ENCODE measurements around the gene NCAM1. TPM values are rescaled to one million over a fixed set of nuclear protein-coding genes. Genes with fewer than 3 reads are reported as not detected.

Gene NCAM1
- total and polyA plus RNA-seq, 2 of the 13 experiments (the other 11 are each of a cell fraction or from before 2014, with no cell fraction given) = 0.05 TPM; not detected in 1

DNA sequence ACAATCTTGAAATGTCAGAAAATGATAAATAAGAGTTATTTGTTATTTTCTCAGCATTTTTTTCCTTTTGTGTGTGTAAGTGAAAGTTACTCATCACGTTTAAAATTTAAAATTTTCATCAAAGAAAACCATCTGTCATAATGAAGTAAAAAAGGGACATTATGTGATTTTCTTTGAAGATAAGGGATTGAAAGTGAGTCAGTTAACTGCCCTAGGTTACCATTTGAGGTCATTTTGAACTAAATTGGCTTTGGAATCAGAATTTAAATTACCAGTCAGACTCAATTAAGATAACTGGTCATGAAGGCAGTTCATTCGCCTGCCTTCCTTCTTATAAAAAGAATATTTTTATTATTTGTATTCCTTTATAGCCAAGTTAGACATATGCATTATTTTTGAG is 14.3 kb downstream of the NCAM1 start:
- Histone ChIP-seq H3K9me3 (ENCODE audit: low read length) (no peaks in the 10 kb centered on the region), H3K36me3 (replicated peaks in 1 of 2; ENCODE audit: control insufficient read depth in 1 of 2, insufficient read depth in 2 of 2, low read length in 2 of 2) (no peaks in the 10 kb centered on the region), H3K4me1 (ENCODE audit: insufficient read depth, low read length) (no peaks in the 10 kb centered on the region), H3K27me3 (ENCODE audit: control insufficient read depth in 1 of 2, insufficient read depth in 2 of 2, low read length in 2 of 2) (peaks cover 0 to 8% of the 10 kb centered on the region in 2 experiments; a peak in 3 of 5 replicates), H3K27ac (ENCODE audit: extremely low read length, insufficient read depth, low read length) (no peak overlapping the region), H2AFZ (ENCODE audit: low read length) (no peak overlapping the region), H3K4me2 (ENCODE audit: low read depth, low read length) (no peak overlapping the region), H3K9ac (ENCODE audit: insufficient read depth, low read depth, low read length) (no peak overlapping the region), H3K4me3 (replicated peaks in 1 of 3; ENCODE audit: insufficient read depth in 1 of 3, low read depth in 2 of 3, low read length in 3 of 3) (no peak overlapping the region), H4K20me1 (ENCODE audit: insufficient read depth, low read length) (no peaks in the 10 kb centered on the region), H3K79me2 (ENCODE audit: insufficient read depth, low read length) (no peaks in the 10 kb centered on the region)
- CTCF ChIA-PET (ENCODE audit: low intra/inter-chr PET ratio, low total read pairs) = no interaction called here
- intact Hi-C loops (cut with micrococcal nuclease; ENCODE audit: unreplicated experiment) = no loop called here
- ATAC-seq = no peak
- POLR2A ChIA-PET = no interaction called here
- BruUV-seq (replicated peaks) = no TSS peak
- in situ Hi-C loops (cut with HindIII; ENCODE audit: extremely low pct_ligation_motif_present, low pct_unique_long_range_greater_than_20kb) = no loop called here
- no peak for FAIRE-seq
- TF ChIP-seq DBP (CRISPR knock-in tag; IDR thresholded peaks at IDR 0.05; ENCODE audit: not compliant biosample characterization) (no peak), ZNF670 (CRISPR knock-in tag; IDR thresholded peaks at IDR 0.05; ENCODE audit: borderline replicate concordance) (no peak)
- TF ChIP-seq, protein P1, sequence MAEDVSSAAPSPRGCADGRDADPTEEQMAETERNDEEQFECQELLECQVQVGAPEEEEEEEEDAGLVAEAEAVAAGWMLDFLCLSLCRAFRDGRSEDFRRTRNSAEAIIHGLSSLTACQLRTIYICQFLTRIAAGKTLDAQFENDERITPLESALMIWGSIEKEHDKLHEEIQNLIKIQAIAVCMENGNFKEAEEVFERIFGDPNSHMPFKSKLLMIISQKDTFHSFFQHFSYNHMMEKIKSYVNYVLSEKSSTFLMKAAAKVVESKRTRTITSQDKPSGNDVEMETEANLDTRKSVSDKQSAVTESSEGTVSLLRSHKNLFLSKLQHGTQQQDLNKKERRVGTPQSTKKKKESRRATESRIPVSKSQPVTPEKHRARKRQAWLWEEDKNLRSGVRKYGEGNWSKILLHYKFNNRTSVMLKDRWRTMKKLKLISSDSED (CRISPR knock-in tag; IDR thresholded peaks at IDR 0.05) = no peak
- no peak for DNase-seq (ENCODE audit: low spot score)
- 2% methylated on average over 2 of the region's 2 CpGs for WGBS (ENCODE audit: low lambda C conversion rate)

DNA sequence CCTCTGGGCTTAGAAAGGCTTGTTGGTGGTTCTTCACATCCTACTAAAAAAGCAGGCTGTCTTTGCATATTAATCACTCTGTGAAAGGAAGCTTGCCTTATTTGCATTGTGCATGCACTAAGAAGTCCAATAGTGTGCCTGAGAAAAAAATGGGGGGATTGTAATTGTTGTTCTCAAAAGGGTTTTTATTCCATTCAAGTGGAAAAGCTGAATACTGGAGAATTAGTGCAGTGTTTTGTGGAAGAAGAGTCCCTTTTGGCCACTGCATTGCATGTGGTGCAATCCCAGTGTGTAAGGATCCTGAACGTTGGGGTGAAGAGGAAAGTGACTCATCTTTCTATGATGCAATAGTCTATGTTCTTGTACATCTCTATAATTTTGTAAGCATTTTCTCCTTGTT is 16.5 kb downstream of the NCAM1 start:
- in situ Hi-C loops (cut with HindIII; ENCODE audit: extremely low pct_ligation_motif_present, low pct_unique_long_range_greater_than_20kb) (no loop called here), intact Hi-C loops (cut with micrococcal nuclease; ENCODE audit: unreplicated experiment) (no loop called here)
- Histone ChIP-seq H3K27me3 (ENCODE audit: control insufficient read depth in 1 of 2, insufficient read depth in 2 of 2, low read length in 2 of 2) (no peaks in the 10 kb centered on the region; a peak in 1 of 5 replicates), H3K36me3 (replicated peaks in 1 of 2; ENCODE audit: control insufficient read depth in 1 of 2, insufficient read depth in 2 of 2, low read length in 2 of 2) (no peaks in the 10 kb centered on the region), H3K27ac (ENCODE audit: extremely low read length, insufficient read depth, low read length) (no peak overlapping the region), H3K4me3 (replicated peaks in 1 of 3; ENCODE audit: insufficient read depth in 1 of 3, low read depth in 2 of 3, low read length in 3 of 3) (no peak overlapping the region), H3K4me2 (ENCODE audit: low read depth, low read length) (no peak overlapping the region), H3K9ac (ENCODE audit: insufficient read depth, low read depth, low read length) (no peak overlapping the region), H3K79me2 (ENCODE audit: insufficient read depth, low read length) (no peaks in the 10 kb centered on the region), H3K9me3 (ENCODE audit: low read length) (no peaks in the 10 kb centered on the region), H4K20me1 (ENCODE audit: insufficient read depth, low read length) (no peaks in the 10 kb centered on the region), H3K4me1 (ENCODE audit: insufficient read depth, low read length) (no peaks in the 10 kb centered on the region), H2AFZ (ENCODE audit: low read length) (no peak overlapping the region)
- ChIA-PET POLR2A (no interaction called here), CTCF (ENCODE audit: low intra/inter-chr PET ratio, low total read pairs) (no interaction called here)
- TF ChIP-seq CEBPB (IDR thresholded peaks at IDR 0.05; ENCODE audit: borderline replicate concordance, low read depth, low read length) (peak; percentile 76; the same call in 1 of the 2 replicates), KLF6 (CRISPR knock-in tag; IDR thresholded peaks at IDR 0.05) (no peak), FOSL2 (CRISPR knock-in tag; IDR thresholded peaks at IDR 0.05) (peak; percentile 46; the same call in 1 of the 2 replicates), ZNF777 (CRISPR knock-in tag; IDR thresholded peaks at IDR 0.05) (no peak), ATF7 (IDR thresholded peaks at IDR 0.05) (peak; percentile 43), ATF7 (CRISPR knock-in tag; IDR thresholded peaks at IDR 0.05) (no peak)
- 0% methylated on average over 1 of the region's 1 CpG for WGBS (ENCODE audit: low lambda C conversion rate)
- FAIRE-seq = no peak
- no peak for DNase-seq (ENCODE audit: low spot score)
- no peak for ATAC-seq
- BruUV-seq (replicated peaks) = no TSS peak
